GM10266 (cell line): ENCODE results near the gene EXOC6B.

Experiments used
- DNase-seq: peaks from one replicate; pipeline ENCODE4 v3.0.0; 2012; ENCODE audit errors: extremely low spot score
- TF ChIP-seq, protein P1 (sequence below): IDR thresholded peaks from 2 replicates; pipeline ENCODE4 v1.5.1; 2012; ENCODE audit warnings: mild to moderate bottlenecking, low read depth; ENCODE audit not compliant: control insufficient read depth, insufficient read depth; ENCODE audit errors: missing control alignments

Gene EXOC6B

DNA sequence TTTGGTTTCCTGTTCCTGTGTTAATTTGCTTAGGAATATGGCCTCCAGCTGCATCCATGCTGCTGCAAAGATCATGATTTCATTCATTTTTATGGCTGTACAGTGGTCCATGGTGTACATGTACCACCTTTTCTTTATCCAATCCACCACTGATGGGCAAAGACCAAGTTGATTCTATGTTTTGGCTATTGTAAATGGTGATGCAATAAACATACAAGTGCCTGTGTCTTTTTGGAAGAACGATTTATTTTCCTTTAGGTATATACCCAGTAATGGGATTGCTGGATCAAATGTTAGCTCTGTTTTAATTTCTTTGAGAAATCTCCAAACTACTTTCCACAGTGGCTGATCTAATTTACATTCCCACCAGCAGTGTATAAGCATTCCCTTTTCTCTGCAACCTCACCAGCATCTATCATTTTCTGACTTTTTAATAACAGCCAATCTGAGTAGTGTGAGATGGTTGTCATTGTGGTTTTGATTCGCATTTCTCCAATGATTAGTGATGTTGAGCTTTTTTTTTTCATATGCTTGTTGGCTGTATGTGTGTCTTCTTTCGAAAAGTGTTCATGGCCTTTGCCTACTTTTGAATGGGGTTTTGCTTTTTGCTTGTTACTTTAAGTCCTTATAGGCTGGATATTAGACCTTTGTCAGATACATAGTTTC is 19.4 kb downstream of the EXOC6B start:
- TF ChIP-seq, protein P1, sequence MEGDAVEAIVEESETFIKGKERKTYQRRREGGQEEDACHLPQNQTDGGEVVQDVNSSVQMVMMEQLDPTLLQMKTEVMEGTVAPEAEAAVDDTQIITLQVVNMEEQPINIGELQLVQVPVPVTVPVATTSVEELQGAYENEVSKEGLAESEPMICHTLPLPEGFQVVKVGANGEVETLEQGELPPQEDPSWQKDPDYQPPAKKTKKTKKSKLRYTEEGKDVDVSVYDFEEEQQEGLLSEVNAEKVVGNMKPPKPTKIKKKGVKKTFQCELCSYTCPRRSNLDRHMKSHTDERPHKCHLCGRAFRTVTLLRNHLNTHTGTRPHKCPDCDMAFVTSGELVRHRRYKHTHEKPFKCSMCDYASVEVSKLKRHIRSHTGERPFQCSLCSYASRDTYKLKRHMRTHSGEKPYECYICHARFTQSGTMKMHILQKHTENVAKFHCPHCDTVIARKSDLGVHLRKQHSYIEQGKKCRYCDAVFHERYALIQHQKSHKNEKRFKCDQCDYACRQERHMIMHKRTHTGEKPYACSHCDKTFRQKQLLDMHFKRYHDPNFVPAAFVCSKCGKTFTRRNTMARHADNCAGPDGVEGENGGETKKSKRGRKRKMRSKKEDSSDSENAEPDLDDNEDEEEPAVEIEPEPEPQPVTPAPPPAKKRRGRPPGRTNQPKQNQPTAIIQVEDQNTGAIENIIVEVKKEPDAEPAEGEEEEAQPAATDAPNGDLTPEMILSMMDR = no peak
- DNase-seq = no peak

DNA sequence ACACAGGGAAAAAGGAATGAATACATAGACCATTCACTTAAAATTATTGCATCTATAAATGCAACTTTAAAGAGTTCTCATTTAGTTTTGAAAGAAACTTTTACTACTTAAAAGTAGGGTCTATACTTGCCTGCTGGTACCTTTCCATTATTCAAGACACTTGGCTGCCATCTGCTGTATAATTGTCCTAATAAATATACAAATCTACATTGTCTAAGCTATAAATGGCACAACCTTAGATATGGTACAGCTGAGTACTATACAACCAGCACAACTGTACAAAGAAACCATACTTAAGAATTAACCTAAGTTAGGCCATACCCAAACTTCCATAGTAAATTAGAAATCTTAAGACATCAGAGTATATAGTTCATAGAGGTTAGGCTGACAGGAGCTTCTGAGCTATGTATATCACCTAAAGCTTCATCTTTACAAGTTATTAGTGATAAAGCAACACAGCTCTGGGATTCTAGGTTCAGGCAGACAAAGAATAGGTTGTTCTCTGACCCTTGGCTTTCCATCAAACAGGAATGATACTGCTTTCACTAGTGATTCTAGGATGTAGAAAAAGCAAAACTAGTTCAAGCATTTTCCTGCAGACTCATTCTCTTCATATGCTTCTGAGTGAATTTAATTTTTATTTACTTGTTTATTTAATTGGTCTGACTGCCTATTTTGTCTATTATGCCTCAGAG is 22.1 kb downstream of the EXOC6B start:
- DNase-seq = no peak
- TF ChIP-seq, protein P1 = no peak

DNA sequence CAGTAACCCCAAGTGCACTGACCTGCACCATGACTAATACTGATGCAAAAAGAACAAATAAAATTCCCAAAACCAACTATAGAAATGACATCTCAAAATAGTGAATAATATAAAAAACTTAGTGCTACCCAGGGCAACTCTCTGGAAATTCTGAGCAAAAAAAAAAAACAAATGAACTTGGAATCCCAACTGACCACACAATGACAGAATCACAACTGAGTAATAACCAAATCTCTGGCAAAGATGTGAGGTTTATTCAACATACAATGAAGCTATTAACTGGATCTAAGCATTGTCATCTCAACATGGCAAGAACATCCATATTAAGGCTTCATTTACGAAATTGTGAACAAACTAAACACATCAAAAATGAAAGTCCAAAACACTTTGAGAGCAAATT is 22.7 kb downstream of the EXOC6B start:
- no peak for DNase-seq
- TF ChIP-seq, protein P1 = no peak

DNA sequence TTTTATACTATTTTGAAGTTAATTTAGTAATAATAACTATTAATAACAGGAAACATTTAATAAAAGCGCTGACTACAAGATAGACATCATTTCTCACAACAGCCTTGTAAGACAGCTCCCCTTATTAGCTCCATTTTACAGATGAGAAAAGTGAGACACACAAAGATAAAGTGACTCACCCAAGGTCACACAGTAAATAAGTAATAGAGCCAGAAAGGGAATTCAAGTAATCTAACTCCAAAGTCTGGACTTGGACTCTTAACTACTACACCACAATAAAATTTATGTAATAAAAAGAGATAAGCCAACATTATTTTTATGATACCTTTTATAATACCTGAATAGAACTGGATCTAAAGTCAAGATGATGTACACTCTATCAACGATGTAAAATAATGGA is 25.3 kb downstream of the EXOC6B start:
- TF ChIP-seq, protein P1 = no peak
- no peak for DNase-seq

DNA sequence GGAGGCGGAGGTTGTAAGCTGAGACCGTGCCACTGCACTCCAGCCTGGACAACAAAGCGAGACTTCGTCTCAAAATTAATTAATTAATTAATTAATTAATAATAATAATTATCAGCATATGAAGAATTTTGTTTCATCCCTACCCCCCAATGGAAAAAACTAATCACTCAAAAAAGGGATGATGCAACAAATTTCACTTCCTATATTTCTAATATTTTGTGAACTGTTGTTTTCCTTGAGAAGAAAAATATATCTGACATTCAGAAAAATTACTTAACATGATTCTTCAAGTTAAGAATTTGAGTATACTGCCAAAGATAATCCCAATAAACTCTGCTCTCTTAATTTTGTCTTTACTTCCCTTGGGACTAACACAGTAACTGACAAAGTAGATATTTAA is 28.1 kb downstream of the EXOC6B start:
- TF ChIP-seq, protein P1 = no peak
- no peak for DNase-seq

DNA sequence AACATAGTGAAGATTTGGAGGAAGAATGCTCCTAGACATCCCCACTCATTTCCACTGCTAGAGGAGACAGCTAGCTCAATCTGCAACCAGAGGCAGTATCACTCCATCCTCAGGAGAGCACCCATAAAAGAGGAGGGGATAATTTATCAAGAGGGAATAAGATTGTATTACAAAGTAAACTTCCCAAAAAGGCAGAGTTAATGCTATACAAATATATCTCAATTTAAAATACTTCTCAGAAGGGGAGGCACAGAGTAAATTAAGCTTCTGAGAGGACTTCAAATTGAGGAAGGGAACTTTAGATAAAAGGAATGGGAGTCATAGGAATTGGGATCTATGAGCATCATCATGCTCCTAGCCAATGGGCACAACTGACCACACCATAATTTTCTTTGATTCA is 29.1 kb downstream of the EXOC6B start:
- DNase-seq = no peak
- TF ChIP-seq, protein P1 = no peak

DNA sequence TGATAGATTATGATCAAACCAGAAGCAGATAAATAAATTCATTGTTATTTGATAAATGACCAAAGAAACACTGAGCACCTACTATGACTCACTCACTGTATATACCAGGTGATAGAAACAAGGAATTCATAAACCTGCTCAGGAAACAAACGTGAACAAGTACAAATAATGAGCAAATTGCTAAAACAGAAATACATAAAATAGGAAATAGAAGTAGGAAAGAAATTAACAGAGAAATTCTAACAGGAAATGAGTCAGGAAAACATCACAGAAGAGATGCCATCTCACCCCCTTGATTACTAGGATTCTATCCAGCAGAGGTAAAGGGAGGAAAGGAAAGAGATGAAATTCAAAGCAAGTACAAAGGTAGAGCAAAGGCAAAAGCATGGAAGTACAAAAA is 31.3 kb downstream of the EXOC6B start:
- DNase-seq = no peak
- TF ChIP-seq, protein P1 = no peak
